Myocyte (in vitro differentiated cells): Measurements from ENCODE around the gene NDUFB4. TPM values are rescaled to one million over a fixed set of nuclear protein-coding genes. Genes with fewer than 3 reads are reported as not detected.
"Not testable (repeated sequence)": the region's sequence is repeated elsewhere in the genome, so short reads cannot be mapped to it uniquely, and the experiment has no call there.

ENCODE experiments used
- DNase-seq: peaks from one replicate; pipeline ENCODE4 v3.0.0-alpha.2; 2012; ENCODE audit warnings: low read depth
- total RNA-seq: library from RNA; depleted of rRNA; stranded (reverse); fragments of >200 nt; gene quantifications from 2 replicates; pipeline ENCODE4 v1.2.3, GENCODE V29; 2014

NDUFB4 gene
- total RNA-seq, 1 donor from 2014 or later: 150 TPM

- DNase-seq: no peak
Observed at GRCh38 chr3:120636795-120637401, 40.8 kb downstream of the NDUFB4 start.

- DNase-seq: peak; percentile 22
Observed at GRCh38 chr3:120637851-120638559, 41.9 kb downstream of the NDUFB4 start.

GRCh38 chr3:120638820-120639219, 42.7 kb downstream of the NDUFB4 start:
- DNase-seq: not testable (repeated sequence)

- DNase-seq: no peak
Observed at GRCh38 chr3:120640231-120640630, 44.1 kb downstream of the NDUFB4 start.

DNA sequence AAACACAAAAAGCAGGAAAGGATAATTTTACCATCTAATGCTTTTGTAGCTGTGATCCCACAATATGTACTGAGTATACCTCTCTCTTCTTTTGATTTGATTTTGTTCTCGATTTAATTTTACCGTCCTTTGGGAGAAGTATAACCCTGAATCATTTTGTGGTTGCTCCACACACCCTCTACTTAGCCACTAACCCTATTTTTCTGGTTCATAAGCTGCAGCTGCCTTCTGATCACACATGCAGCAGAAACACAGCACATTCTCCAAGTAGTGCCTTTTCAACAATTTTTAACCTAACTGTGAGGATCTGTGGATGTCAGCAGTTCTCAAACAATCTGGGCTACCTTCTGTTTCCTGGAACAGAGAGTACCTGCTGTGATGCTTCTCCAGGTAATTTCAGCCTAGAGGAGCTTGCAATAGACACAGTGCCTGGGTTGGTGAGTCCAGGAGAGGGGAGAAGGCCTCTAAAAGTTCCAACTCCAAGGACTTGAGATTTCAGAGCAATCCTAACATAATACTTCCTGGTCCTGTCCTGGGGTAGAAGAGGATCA, 45.6 kb downstream of the NDUFB4 start:
- DNase-seq: peak; percentile 75

DNA sequence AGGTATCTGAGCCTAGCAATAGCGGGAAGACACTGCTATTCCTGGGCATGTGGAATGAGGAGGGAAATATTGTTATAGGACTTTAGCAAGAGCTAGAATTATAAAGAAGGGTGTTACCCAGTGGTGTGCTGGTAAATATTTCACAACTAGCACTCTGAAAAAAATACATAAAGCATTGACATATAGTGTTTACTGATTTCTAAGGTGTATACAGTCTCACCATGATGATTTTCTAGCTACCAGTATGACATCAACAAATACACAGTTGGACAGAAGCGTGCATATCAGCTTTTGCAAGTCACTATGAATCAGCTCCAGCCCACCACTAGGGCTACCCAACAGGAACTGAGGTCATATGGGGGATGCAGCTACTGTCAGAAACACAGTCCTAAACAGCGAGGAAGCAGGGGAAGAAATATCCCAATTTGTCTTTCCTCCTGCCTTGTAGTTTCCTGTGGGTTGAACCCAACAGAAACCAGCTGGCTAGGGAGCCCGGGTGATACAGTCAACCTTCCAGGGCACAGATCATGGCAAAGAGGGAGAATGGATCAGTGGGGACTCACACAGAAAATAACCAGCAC, 46.3 kb downstream of the NDUFB4 start:
- peak; percentile 71 for DNase-seq

GRCh38 chr3:120645083-120645845, 49.1 kb downstream of the NDUFB4 start:
- peak; percentile 51 for DNase-seq

GRCh38 chr3:120646771-120647432, 50.8 kb downstream of the NDUFB4 start:
- peak; percentile 52 for DNase-seq

DNA sequence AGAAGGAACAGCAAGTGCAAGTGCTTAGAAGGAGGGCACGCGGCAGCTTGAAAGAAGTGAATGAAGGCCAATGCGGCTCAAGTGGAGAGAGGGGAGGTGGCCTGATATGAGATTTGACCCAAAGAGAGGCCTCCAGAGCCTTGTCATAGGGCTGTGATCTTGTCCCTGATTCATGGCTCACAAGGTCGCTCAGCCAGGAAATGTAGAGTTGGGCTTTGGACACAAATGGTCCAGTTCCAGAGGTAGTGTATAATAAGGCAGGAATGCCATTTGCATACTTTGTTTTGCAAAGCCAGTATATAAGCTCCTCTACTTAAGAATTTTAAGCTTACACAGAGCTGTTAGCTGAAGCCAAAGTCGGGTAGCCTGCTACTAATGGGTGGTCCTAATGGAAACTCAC, 52.2 kb downstream of the NDUFB4 start:
- DNase-seq: no peak

GRCh38 chr3:120649830-120650233, 53.7 kb downstream of the NDUFB4 start:
- no peak for DNase-seq

- no peak for DNase-seq
Observed at GRCh38 chr3:120650311-120650710, 54.2 kb downstream of the NDUFB4 start.

Other genes with a start within 250 kb of the NDUFB4 start
- 23.6 and 23.9 TPM in 2 replicates for gene LRRC58, start 247.0 kb upstream of the NDUFB4 start, total RNA-seq
- gene FSTL1, start 145.3 kb upstream of the NDUFB4 start, total RNA-seq: 157 and 193 TPM in 2 replicates
- not detected in 2 replicates for gene HGD, start 85.9 kb downstream of the NDUFB4 start, total RNA-seq
- 15.3 and 16.8 TPM in 2 replicates for gene RABL3, start 146.2 kb downstream of the NDUFB4 start, total RNA-seq
- 21.5 and 21.9 TPM in 2 replicates for gene GTF2E1, start 146.4 kb downstream of the NDUFB4 start, total RNA-seq